Gastrocnemius medialis (tissue), 4 donors: Measurements from ENCODE around the gene HSFX2.

Experiments used
- POLR2A ChIP-seq, 2 donors: fragments of 450-650 bp; IDR thresholded peaks; one replicate each; pipeline ENCODE4 v1.6.1; 2017; ENCODE audit warnings: antibody characterized with exemption in 2 of 2, mild to moderate bottlenecking in 2 of 2, moderate library complexity in 2 of 2
- TF ChIP-seq, protein P1 (sequence below), 5 experiments: fragments of 450-650 bp in 3 of 5; fragments of 200-600 bp in 2 of 5; sonication (generic) in 2 of 5; IDR thresholded peaks in 4 of 5; conservative IDR thresholded peaks in 1 of 5; 1 replicate in 4 of 5; 2 replicates in 1 of 5; pipeline ENCODE4 v1.5.1; 2016 to 2019; ENCODE audit warnings: antibody characterized with exemption in 5 of 5, mild to moderate bottlenecking in 3 of 5, moderate library complexity in 3 of 5

DNA sequence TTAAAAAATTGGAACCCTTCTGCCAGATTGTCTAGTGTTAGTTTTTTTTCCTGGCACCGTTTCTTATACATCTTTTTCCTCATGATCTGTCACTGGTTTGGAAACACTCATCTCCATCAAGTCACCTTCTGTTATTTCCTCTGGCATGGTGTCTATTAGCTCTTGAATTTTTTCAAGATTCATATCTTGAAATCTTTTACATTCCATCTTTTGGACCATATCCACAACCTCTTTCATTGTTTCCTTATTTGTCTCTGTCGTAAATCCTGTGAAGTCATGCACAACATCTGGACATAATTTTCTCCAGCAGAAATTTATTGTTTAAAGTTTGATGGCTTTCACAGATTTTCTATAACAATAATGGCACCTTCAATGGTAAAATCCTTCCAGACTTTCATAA lies 46.7 kb upstream of the HSFX2 start:
- TF ChIP-seq, protein P1, sequence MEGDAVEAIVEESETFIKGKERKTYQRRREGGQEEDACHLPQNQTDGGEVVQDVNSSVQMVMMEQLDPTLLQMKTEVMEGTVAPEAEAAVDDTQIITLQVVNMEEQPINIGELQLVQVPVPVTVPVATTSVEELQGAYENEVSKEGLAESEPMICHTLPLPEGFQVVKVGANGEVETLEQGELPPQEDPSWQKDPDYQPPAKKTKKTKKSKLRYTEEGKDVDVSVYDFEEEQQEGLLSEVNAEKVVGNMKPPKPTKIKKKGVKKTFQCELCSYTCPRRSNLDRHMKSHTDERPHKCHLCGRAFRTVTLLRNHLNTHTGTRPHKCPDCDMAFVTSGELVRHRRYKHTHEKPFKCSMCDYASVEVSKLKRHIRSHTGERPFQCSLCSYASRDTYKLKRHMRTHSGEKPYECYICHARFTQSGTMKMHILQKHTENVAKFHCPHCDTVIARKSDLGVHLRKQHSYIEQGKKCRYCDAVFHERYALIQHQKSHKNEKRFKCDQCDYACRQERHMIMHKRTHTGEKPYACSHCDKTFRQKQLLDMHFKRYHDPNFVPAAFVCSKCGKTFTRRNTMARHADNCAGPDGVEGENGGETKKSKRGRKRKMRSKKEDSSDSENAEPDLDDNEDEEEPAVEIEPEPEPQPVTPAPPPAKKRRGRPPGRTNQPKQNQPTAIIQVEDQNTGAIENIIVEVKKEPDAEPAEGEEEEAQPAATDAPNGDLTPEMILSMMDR (IDR thresholded peaks at IDR 0.05 in 4 of 5, conservative IDR thresholded peaks at IDR 0.05 in 1 of 5): no peak
- no peak for TF ChIP-seq POLR2A (IDR thresholded peaks at IDR 0.05)
